CD4-positive, alpha-beta T cell (primary cell): ENCODE results near the gene CCR5. TPM values are rescaled to one million over a fixed set of nuclear protein-coding genes. Genes with fewer than 3 reads are reported as not detected.

Experiments
- ATAC-seq: fragments of 200-7000 bp; cut with Tn5 transposase; one replicate; pipeline ENCODE4 v1.10.0; 2022; ENCODE audit warnings: mild to moderate bottlenecking; ENCODE audit not compliant: poor library complexity
- CTCF ChIA-PET: fragments of 350-600 bp; sonication (Branson Sonifier 250); formaldehyde crosslinking; loops from one replicate; lab custom pipeline; 2021; ENCODE audit warnings: antibody characterized with exemption, inconsistent platforms; lab: Charles Lee
- POLR2A ChIA-PET: fragments of 350-600 bp; sonication (Branson Sonifier 250); formaldehyde crosslinking; loops from one replicate; lab custom pipeline; 2021; ENCODE audit warnings: antibody characterized with exemption, inconsistent platforms; lab: Charles Lee
- DNase-seq, 14 experiments: peaks; one replicate each; pipeline ENCODE4 v3.0.0-alpha.2; 2013 to 2020; ENCODE audit warnings: mixed read lengths in 2 of 14
- H3K27ac ChIP-seq, 2 donors: one replicate each; pipeline versions ENCODE4 v1.5.1 to v1.7.0; 2013; ENCODE audit warnings: low read length in 2 of 2, low read depth in 1 of 2, mild to moderate bottlenecking in 1 of 2
- H3K27me3 ChIP-seq, 2 experiments: 1 replicate in 1 of 2; 2 replicates in 1 of 2; pipeline versions ENCODE4 v1.6.1 to v1.7.0; 2013; ENCODE audit warnings: low read length in 2 of 2, control low read depth in 1 of 2, mild to moderate bottlenecking in 1 of 2, moderate library complexity in 1 of 2; ENCODE audit not compliant: insufficient read depth in 2 of 2, control insufficient read depth in 1 of 2
- H3K36me3 ChIP-seq: one replicate; pipeline ENCODE4 v1.6.1; 2013; ENCODE audit warnings: low read length, control low read depth; ENCODE audit not compliant: insufficient read depth
- H3K4me1 ChIP-seq: one replicate; pipeline ENCODE4 v1.6.1; 2013; ENCODE audit warnings: low read length, control low read depth; ENCODE audit not compliant: insufficient read depth
- H3K4me3 ChIP-seq: one replicate; pipeline ENCODE4 v1.5.1; 2013; ENCODE audit warnings: mild to moderate bottlenecking, low read length, moderate library complexity
- H3K9me3 ChIP-seq, 2 experiments: 1 replicate in 1 of 2; 2 replicates in 1 of 2; pipeline versions ENCODE4 v1.6.1 to v1.7.0; 2013; ENCODE audit warnings: low read length in 2 of 2, mild to moderate bottlenecking in 2 of 2, control low read depth in 1 of 2, moderate library complexity in 1 of 2; ENCODE audit not compliant: control insufficient read depth in 1 of 2, insufficient read depth in 1 of 2
- H3K27ac Mint-ChIP-seq: one replicate; pipeline ENCODE4 v1.8.0; 2020; ENCODE audit warnings: mixed read lengths
- H3K27me3 Mint-ChIP-seq: one replicate; pipeline ENCODE4 v1.8.0; 2021; ENCODE audit warnings: mixed read lengths
- H3K36me3 Mint-ChIP-seq: one replicate; pipeline ENCODE4 v1.8.0; 2021; ENCODE audit warnings: low read depth, mixed read lengths
- H3K4me1 Mint-ChIP-seq: one replicate; pipeline ENCODE4 v1.8.0; 2021; ENCODE audit warnings: low read depth, mixed read lengths
- H3K4me3 Mint-ChIP-seq: one replicate; pipeline ENCODE4 v1.8.0; 2020; ENCODE audit warnings: mild to moderate bottlenecking, mixed read lengths
- H3K9me3 Mint-ChIP-seq: one replicate; pipeline ENCODE4 v1.8.0; 2020; ENCODE audit warnings: mixed read lengths
- CTCF ChIP-seq: fragments of 200-600 bp; IDR thresholded peaks from one replicate; pipeline ENCODE4 v1.8.0; 2022; ENCODE audit warnings: antibody characterized with exemption, mild to moderate bottlenecking
- intact Hi-C, 2 experiments: fragments of 100-400 bp; cut with DNase I in 1 of 2; cut with micrococcal nuclease in 1 of 2; formaldehyde crosslinking; loops; one replicate each; pipeline versions ENCODE4 v1.15.1 to v1.9.0; 2023 to 2025; cut with DNase I, micrococcal nuclease
- total RNA-seq, 174 experiments: library from RNA in 2 of 174; stranded (reverse) in 2 of 174; gene quantifications; one replicate each; pipeline ENCODE4 v1.2.3 and lab custom pipeline; 2021 to 2026

The CCR5 gene
- total RNA-seq, 2 experiments from 2014 or later, result 1.1 to 1.4 TPM

- POLR2A ChIA-PET, result no interaction called here
Measured at GRCh38 chr3:46408853-46409252, 38.1 kb downstream of the CCR5 start.

GRCh38 chr3:46409739-46410489 lies 39.2 kb downstream of the CCR5 start:
- intact Hi-C loops, result no loop called here
- H3K4me3 Mint-ChIP-seq, result no peak overlapping the region
- no peak for DNase-seq

More at GRCh38 chr3:46408853-46409252, 38.1 kb downstream of the CCR5 start:
- no peaks in the 10 kb centered on the region for H3K9me3 Mint-ChIP-seq
- intact Hi-C loops, result no loop called here
- H3K27ac ChIP-seq, result no peak overlapping the region
- H3K4me1 ChIP-seq, result peaks cover 22% of the 10 kb centered on the region
- ATAC-seq, result no peak
- H3K4me3 Mint-ChIP-seq, result no peak overlapping the region
- no peaks in the 10 kb centered on the region for H3K36me3 Mint-ChIP-seq
- H3K4me1 Mint-ChIP-seq, result peaks cover 31% of the 10 kb centered on the region
- no peaks in the 10 kb centered on the region for H3K27me3 Mint-ChIP-seq
- DNase-seq, result no peak
- H3K36me3 ChIP-seq, result no peaks in the 10 kb centered on the region
- H3K27me3 ChIP-seq, result no peaks in the 10 kb centered on the region
- no peak for TF ChIP-seq CTCF
- no peaks in the 10 kb centered on the region for H3K9me3 ChIP-seq
- CTCF ChIA-PET, result interaction anchor here (1.0 kb wide), 1 partner anchor 220 kb away, joined by 3 read pairs; no protein-coding TSS in a partner anchor
- no peak overlapping the region for H3K27ac Mint-ChIP-seq
- no peak overlapping the region for H3K4me3 ChIP-seq

GRCh38 chr3:46410669-46411068 lies 39.9 kb downstream of the CCR5 start:
- no peaks in the 10 kb centered on the region for H3K36me3 Mint-ChIP-seq
- peaks cover 31% of the 10 kb centered on the region for H3K4me1 Mint-ChIP-seq
- no peak overlapping the region for H3K27ac Mint-ChIP-seq
- no peaks in the 10 kb centered on the region for H3K36me3 ChIP-seq
- H3K9me3 Mint-ChIP-seq, result no peaks in the 10 kb centered on the region
- no peak for TF ChIP-seq CTCF
- CTCF ChIA-PET, result no interaction called here
- ATAC-seq (no peak), DNase-seq (no peak)
- H3K4me3 ChIP-seq, result no peak overlapping the region
- intact Hi-C loops, result no loop called here
- no peaks in the 10 kb centered on the region for H3K27me3 Mint-ChIP-seq
- H3K9me3 ChIP-seq, result no peaks in the 10 kb centered on the region
- H3K27me3 ChIP-seq, result no peaks in the 10 kb centered on the region
- POLR2A ChIA-PET, result no interaction called here
- H3K4me1 ChIP-seq, result peaks cover 20% of the 10 kb centered on the region
- no peak overlapping the region for H3K27ac ChIP-seq
- H3K4me3 Mint-ChIP-seq, result no peak overlapping the region

More at GRCh38 chr3:46409739-46410489, 39.2 kb downstream of the CCR5 start:
- no peaks in the 10 kb centered on the region for H3K27me3 Mint-ChIP-seq
- ATAC-seq, result no peak
- POLR2A ChIA-PET, result no interaction called here
- Histone ChIP-seq H3K4me3 (no peak overlapping the region), H3K9me3 (no peaks in the 10 kb centered on the region), H3K4me1 (peaks cover 22% of the 10 kb centered on the region), H3K36me3 (no peaks in the 10 kb centered on the region), H3K27me3 (no peaks in the 10 kb centered on the region), H3K27ac (no peak overlapping the region)
- H3K36me3 Mint-ChIP-seq, result no peaks in the 10 kb centered on the region
- H3K27ac Mint-ChIP-seq, result no peak overlapping the region
- CTCF ChIA-PET, result interaction anchor here (1.0 kb wide), 1 partner anchor 219 kb away, joined by 3 read pairs; no protein-coding TSS in a partner anchor
- TF ChIP-seq CTCF, result no peak
- H3K4me1 Mint-ChIP-seq, result peaks cover 31% of the 10 kb centered on the region
- no peaks in the 10 kb centered on the region for H3K9me3 Mint-ChIP-seq
